IMR-90 (cell line): ENCODE results near the gene ZNRF3. TPM values are rescaled to one million over a fixed set of nuclear protein-coding genes. Genes with fewer than 3 reads are reported as not detected.

Experiments used
- ATAC-seq: fragments of 200-7000 bp; cut with Tn5 transposase; 2 replicates; pipeline ENCODE4 v1.9.1; 2020; ENCODE audit warnings: low read depth, mild to moderate bottlenecking, moderate library complexity
- BruUV-seq: library from RNA; stranded (reverse); fragments of 400-500 nt; replicated peaks from 2 replicates; lab custom pipeline; 2021; lab: Mats Ljungman, UMichigan
- CTCF ChIA-PET: fragments of 300-600 bp; formaldehyde crosslinking; extraction: SDS; loops from one replicate; lab custom pipeline; 2021; ENCODE audit warnings: antibody characterized with exemption; lab: Yijun Ruan, JAX
- POLR2A ChIA-PET: fragments of 300-600 bp; sonication (Branson Sonifier 250); formaldehyde crosslinking; loops from one replicate; lab custom pipeline; 2022; ENCODE audit warnings: antibody characterized with exemption; ENCODE audit not compliant: unreplicated experiment; lab: Charles Lee
- DNase-seq: peaks from one replicate; pipeline ENCODE4 v3.0.0; 2013
- H2AFZ ChIP-seq: replicated peaks from 2 replicates; pipeline ENCODE3; 2013; ENCODE audit warnings: low read length, mild to moderate bottlenecking; ENCODE audit not compliant: poor library complexity
- H2AK5ac ChIP-seq: 2 replicates; pipeline ENCODE4 v1.6.1; 2013; ENCODE audit warnings: low read depth, low read length, inconsistent platforms
- H2AK9ac ChIP-seq: replicated peaks from 2 replicates; pipeline ENCODE3; 2013; ENCODE audit warnings: mild to moderate bottlenecking, low read depth, low read length, moderate library complexity; ENCODE audit not compliant: poor library complexity
- H2BK120ac ChIP-seq: 2 replicates; pipeline ENCODE4 v1.6.1; 2013; ENCODE audit warnings: low read depth, low read length, inconsistent platforms
- H2BK15ac ChIP-seq: 3 replicates; pipeline ENCODE4 v1.6.1; 2013; ENCODE audit warnings: low read depth, low read length, inconsistent platforms
- H2BK20ac ChIP-seq: 2 replicates; pipeline ENCODE4 v1.6.1; 2013; ENCODE audit warnings: low read depth, mild to moderate bottlenecking, inconsistent platforms, low read length, moderate library complexity
- H2BK5ac ChIP-seq: 2 replicates; pipeline ENCODE4 v1.6.1; 2013; ENCODE audit warnings: mild to moderate bottlenecking, low read depth, low read length, inconsistent platforms; ENCODE audit not compliant: poor library complexity, severe bottlenecking
- H3K14ac ChIP-seq: replicated peaks from 2 replicates; pipeline ENCODE4 v1.6.1; 2013; ENCODE audit warnings: low read depth, low read length, inconsistent platforms
- H3K18ac ChIP-seq: 2 replicates; pipeline ENCODE4 v1.6.1; 2013; ENCODE audit warnings: low read depth, low read length, control low read depth
- H3K23ac ChIP-seq: 2 replicates; pipeline ENCODE4 v1.6.1; 2013; ENCODE audit warnings: low read depth, low read length, inconsistent platforms
- H3K27ac ChIP-seq: 2 replicates; pipeline ENCODE4 v1.5.1; 2013; ENCODE audit warnings: mild to moderate bottlenecking, control low read depth, low read length; ENCODE audit not compliant: insufficient read depth
- H3K27me3 ChIP-seq: 2 replicates; pipeline ENCODE4 v1.6.1; 2013; ENCODE audit warnings: low read length; ENCODE audit not compliant: control insufficient read depth, insufficient read depth
- H3K36me3 ChIP-seq: 2 replicates; pipeline ENCODE4 v1.6.1; 2013; ENCODE audit warnings: low read length, mixed read lengths; ENCODE audit not compliant: control insufficient read depth, insufficient read depth
- H3K4ac ChIP-seq: 2 replicates; pipeline ENCODE4 v1.6.1; 2013; ENCODE audit warnings: low read depth, low read length, inconsistent platforms
- H3K4me1 ChIP-seq: 2 replicates; pipeline ENCODE4 v1.6.1; 2013; ENCODE audit warnings: low read length, mixed read lengths; ENCODE audit not compliant: control insufficient read depth, insufficient read depth
- H3K4me2 ChIP-seq: 2 replicates; pipeline ENCODE4 v1.6.1; 2013; ENCODE audit warnings: low read depth, mild to moderate bottlenecking, control low read depth, low read length, moderate library complexity
- H3K4me3 ChIP-seq: 2 replicates; pipeline ENCODE4 v1.5.1; 2013; ENCODE audit warnings: low read depth, mild to moderate bottlenecking, control low read depth, low read length, moderate library complexity; ENCODE audit not compliant: insufficient read depth
- H3K56ac ChIP-seq: 2 replicates; pipeline ENCODE4 v1.6.1; 2013; ENCODE audit warnings: low read length, inconsistent platforms; ENCODE audit not compliant: insufficient read depth; ENCODE audit errors: extremely low read depth
- H3K79me1 ChIP-seq, 2 experiments: 2 replicates each; pipeline ENCODE4 v1.6.1; 2013; ENCODE audit warnings: low read length in 2 of 2, inconsistent platforms in 1 of 2, low read depth in 1 of 2
- H3K9ac ChIP-seq: 2 replicates; pipeline ENCODE4 v1.6.1; 2013; ENCODE audit warnings: low read depth, low read length, control low read depth
- H3K9me1 ChIP-seq: 2 replicates; pipeline ENCODE4 v1.6.1; 2013; ENCODE audit warnings: low read length, inconsistent platforms; ENCODE audit not compliant: insufficient read depth
- H3K9me3 ChIP-seq: 2 replicates; pipeline ENCODE4 v1.6.1; 2013; ENCODE audit warnings: low read length; ENCODE audit not compliant: control insufficient read depth, insufficient read depth
- H4K20me1 ChIP-seq: 2 replicates; pipeline ENCODE4 v1.6.1; 2013; ENCODE audit warnings: low read length, inconsistent platforms; ENCODE audit not compliant: insufficient read depth
- H4K5ac ChIP-seq: 2 replicates; pipeline ENCODE4 v1.6.1; 2013; ENCODE audit warnings: mild to moderate bottlenecking, low read depth, low read length, control low read depth
- H4K8ac ChIP-seq, 2 experiments: 2 replicates each; pipeline ENCODE4 v1.6.1; 2013; ENCODE audit warnings: low read depth in 2 of 2, low read length in 2 of 2, control low read depth in 1 of 2, inconsistent platforms in 1 of 2
- H4K91ac ChIP-seq: 2 replicates; pipeline ENCODE4 v1.6.1; 2013; ENCODE audit warnings: low read depth, low read length, inconsistent platforms; ENCODE audit not compliant: insufficient read depth
- BHLHE40 ChIP-seq: fragments of 150-350 bp; IDR thresholded peaks from 2 replicates; pipeline ENCODE4 v1.6.1; 2016; ENCODE audit warnings: mild to moderate bottlenecking, low read depth, low read length
- CEBPB ChIP-seq: IDR thresholded peaks from 2 replicates; pipeline ENCODE4 v1.6.1; 2012; ENCODE audit warnings: low read depth, low read length, improper control_type of control experiment
- CHD1 ChIP-seq: IDR thresholded peaks from 2 replicates; pipeline ENCODE4 v1.6.1; 2012; ENCODE audit warnings: low read depth, low read length, improper control_type of control experiment
- CTCF ChIP-seq: conservative IDR thresholded peaks from 2 replicates; pipeline ENCODE4 v1.5.1; 2012; ENCODE audit warnings: mild to moderate bottlenecking, low read depth, low read length, improper control_type of control experiment
- FOS ChIP-seq: fragments of 150-350 bp; IDR thresholded peaks from 2 replicates; pipeline ENCODE4 v1.6.1; 2016; ENCODE audit warnings: low read depth, low read length
- MAFK ChIP-seq: IDR thresholded peaks from 2 replicates; pipeline ENCODE4 v1.6.1; 2012; ENCODE audit warnings: low read depth, low read length, improper control_type of control experiment
- MAZ ChIP-seq: IDR thresholded peaks from 2 replicates; pipeline ENCODE4 v1.6.1; 2012; ENCODE audit warnings: low read depth, mild to moderate bottlenecking, low read length, improper control_type of control experiment, moderate library complexity, borderline replicate concordance
- MXI1 ChIP-seq: IDR thresholded peaks from 2 replicates; pipeline ENCODE4 v1.6.1; 2012; ENCODE audit warnings: low read depth, mild to moderate bottlenecking, low read length, moderate library complexity, borderline replicate concordance
- NFE2L2 ChIP-seq: fragments of 150-350 bp; IDR thresholded peaks from 2 replicates; pipeline ENCODE4 v1.6.1; 2016; ENCODE audit warnings: low read depth, mild to moderate bottlenecking, low read length
- POLR2A ChIP-seq: IDR thresholded peaks from 2 replicates; pipeline ENCODE4 v1.6.1; 2012; ENCODE audit warnings: mild to moderate bottlenecking, low read depth, low read length
- RAD21 ChIP-seq: IDR thresholded peaks from 2 replicates; pipeline ENCODE4 v1.6.1; 2012; ENCODE audit warnings: low read length, improper control_type of control experiment
- RCOR1 ChIP-seq: IDR thresholded peaks from 2 replicates; pipeline ENCODE4 v1.6.1; 2012; ENCODE audit warnings: mild to moderate bottlenecking, low read length, improper control_type of control experiment; ENCODE audit not compliant: insufficient replicate concordance
- RFX5 ChIP-seq: IDR thresholded peaks from 2 replicates; pipeline ENCODE4 v1.8.0; 2012; ENCODE audit warnings: low read depth, mild to moderate bottlenecking, low read length, moderate library complexity
- SMC3 ChIP-seq: fragments of 150-350 bp; IDR thresholded peaks from 2 replicates; pipeline ENCODE4 v1.6.1; 2016; ENCODE audit warnings: low read depth, mild to moderate bottlenecking, antibody characterized with exemption, low read length, moderate library complexity
- WGBS, 2 experiments: methylation state at CpG; one replicate each; pipeline versions ENCODE4 v1.1.5 to v1.1.7; 2013; ENCODE audit warnings: missing lambda C conversion rate in 2 of 2; ENCODE audit not compliant: insufficient read length in 1 of 2; ENCODE audit errors: extremely low coverage in 2 of 2; 5-methylcytosine and 5-hydroxymethylcytosine counted together
- dilution Hi-C: fragments of 300-500 bp; cut with HindIII; formaldehyde crosslinking; loops from one replicate; pipeline ENCODE4 v1.14.3; 2018; ENCODE audit warnings: low sequenced_read_pairs; ENCODE audit not compliant: unreplicated experiment
- in situ Hi-C: fragments of 300-500 bp; cut with MboI; formaldehyde crosslinking; loops from 3 replicates; pipeline ENCODE4 v1.14.3; 2019; ENCODE audit warnings: low sequenced_read_pairs, inconsistent platforms, mixed read lengths
- intact Hi-C: fragments of 100-400 bp; cut with micrococcal nuclease; formaldehyde crosslinking; loops from 2 replicates; pipeline ENCODE4 v1.10.0; 2022
- polyA plus RNA-seq, 3 experiments: library from polyadenylated mRNA; depleted of rRNA; stranded (reverse); fragments of >200 nt; gene quantifications; 2 replicates each; pipeline ENCODE4 v1.2.3, GENCODE V29; 2012; ENCODE audit warnings: low replicate concordance in 1 of 3
- total RNA-seq: library from RNA; depleted of rRNA; stranded (reverse); fragments of >200 nt; gene quantifications from 2 replicates; pipeline ENCODE4 v1.2.3, GENCODE V29; 2012
- TF ChIP-seq, protein P1 (sequence below): fragments of 150-350 bp; IDR thresholded peaks from 2 replicates; pipeline ENCODE4 v1.6.1; 2016; ENCODE audit warnings: low read depth, mild to moderate bottlenecking, low read length, moderate library complexity, borderline replicate concordance
- TF ChIP-seq, protein P2 (sequence below): fragments of 150-350 bp; IDR thresholded peaks from 2 replicates; pipeline ENCODE4 v1.6.1; 2017; ENCODE audit warnings: mild to moderate bottlenecking, antibody characterized with exemption, low read length, low read depth

ZNRF3 gene
- total and polyA plus RNA-seq, 2 of the 4 experiments (the other 2 are of a cell fraction): 1.4 to 2.4 TPM

DNA sequence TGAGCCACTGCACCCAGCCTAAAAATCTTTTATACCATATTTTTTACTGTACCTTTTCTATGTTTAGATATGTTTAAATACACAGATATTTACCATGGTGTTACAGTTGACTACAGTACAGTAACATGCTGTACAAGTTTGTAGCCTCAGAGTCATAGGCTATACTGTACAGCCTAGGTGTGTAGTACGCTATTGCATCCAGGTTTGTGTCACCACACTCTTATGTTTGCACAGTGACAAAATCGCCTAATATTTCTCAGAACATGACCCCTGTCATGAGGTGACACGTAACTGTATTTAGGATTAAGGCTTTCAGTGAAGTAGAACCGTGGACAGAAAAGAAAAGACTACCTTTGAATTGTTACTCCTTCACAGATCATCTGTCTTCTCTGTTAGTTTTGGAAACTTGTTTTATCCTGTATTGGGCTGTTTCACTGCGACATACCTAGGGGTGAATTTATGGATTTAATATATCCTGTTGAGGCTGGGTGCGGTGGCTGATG lies 83.8 kb downstream of the ZNRF3 start:
- no peak overlapping the region for H3K9ac ChIP-seq
- no peak overlapping the region for H2AFZ ChIP-seq
- no peak overlapping the region for H4K8ac ChIP-seq
- WGBS, 2 experiments: no CpG with 5 or more reads among the region's 6 CpGs
- H3K79me1 ChIP-seq: 0 out of 4 replicates have a peak, but pooled peaks cover 3 to 5% of the 10 kb centered on the region in 2 experiments
- in situ Hi-C loops (no loop called here), intact Hi-C loops (no loop called here), dilution Hi-C loops (no loop called here)
- H3K27ac ChIP-seq: no peak overlapping the region
- H3K27me3 ChIP-seq: no peaks in the 10 kb centered on the region
- no peaks in the 10 kb centered on the region for H4K20me1 ChIP-seq
- no peak overlapping the region for H2BK5ac ChIP-seq
- no peak overlapping the region for H3K18ac ChIP-seq
- H3K9me3 ChIP-seq: no peaks in the 10 kb centered on the region
- no peak overlapping the region for H3K14ac ChIP-seq
- H2AK5ac ChIP-seq: no peak overlapping the region
- TF ChIP-seq, protein P1, sequence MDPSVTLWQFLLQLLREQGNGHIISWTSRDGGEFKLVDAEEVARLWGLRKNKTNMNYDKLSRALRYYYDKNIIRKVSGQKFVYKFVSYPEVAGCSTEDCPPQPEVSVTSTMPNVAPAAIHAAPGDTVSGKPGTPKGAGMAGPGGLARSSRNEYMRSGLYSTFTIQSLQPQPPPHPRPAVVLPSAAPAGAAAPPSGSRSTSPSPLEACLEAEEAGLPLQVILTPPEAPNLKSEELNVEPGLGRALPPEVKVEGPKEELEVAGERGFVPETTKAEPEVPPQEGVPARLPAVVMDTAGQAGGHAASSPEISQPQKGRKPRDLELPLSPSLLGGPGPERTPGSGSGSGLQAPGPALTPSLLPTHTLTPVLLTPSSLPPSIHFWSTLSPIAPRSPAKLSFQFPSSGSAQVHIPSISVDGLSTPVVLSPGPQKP: no peak
- TF ChIP-seq RFX5 (no peak), MAZ (no peak), FOS (no peak), CHD1 (no peak), CEBPB (no peak), POLR2A (no peak), NFE2L2 (no peak), RCOR1 (no peak), MXI1 (no peak), CTCF (no peak), MAFK (no peak), BHLHE40 (no peak), RAD21 (no peak), SMC3 (no peak)
- TF ChIP-seq, protein P2, sequence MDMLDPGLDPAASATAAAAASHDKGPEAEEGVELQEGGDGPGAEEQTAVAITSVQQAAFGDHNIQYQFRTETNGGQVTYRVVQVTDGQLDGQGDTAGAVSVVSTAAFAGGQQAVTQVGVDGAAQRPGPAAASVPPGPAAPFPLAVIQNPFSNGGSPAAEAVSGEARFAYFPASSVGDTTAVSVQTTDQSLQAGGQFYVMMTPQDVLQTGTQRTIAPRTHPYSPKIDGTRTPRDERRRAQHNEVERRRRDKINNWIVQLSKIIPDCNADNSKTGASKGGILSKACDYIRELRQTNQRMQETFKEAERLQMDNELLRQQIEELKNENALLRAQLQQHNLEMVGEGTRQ: no peak
- no peak overlapping the region for H3K23ac ChIP-seq
- no peak overlapping the region for H4K5ac ChIP-seq
- no TSS peak for BruUV-seq
- no peak overlapping the region for H2BK15ac ChIP-seq
- no peaks in the 10 kb centered on the region for H3K36me3 ChIP-seq
- H3K56ac ChIP-seq: no peak overlapping the region
- H3K4me1 ChIP-seq: peaks cover 4% of the 10 kb centered on the region
- no peak overlapping the region for H3K4me2 ChIP-seq
- ATAC-seq (no peak), DNase-seq (no peak)
- 0 out of 2 replicates have a peak, but pooled peaks cover 3% of the 10 kb centered on the region for H3K9me1 ChIP-seq
- H2BK20ac ChIP-seq: no peak overlapping the region
- no peak overlapping the region for H4K91ac ChIP-seq
- no peak overlapping the region for H3K4ac ChIP-seq
- ChIA-PET POLR2A (no interaction called here), CTCF (no interaction called here)
- H2AK9ac ChIP-seq: no peak overlapping the region
- no peak overlapping the region for H2BK120ac ChIP-seq
- no peak overlapping the region for H3K4me3 ChIP-seq
